NCI-H526 treated with DMSO at 0.1 percent for 48 hours (cell line): Measurements from ENCODE around the gene INHBB.

Experiments used
- DNase-seq: peaks from one replicate; lab custom pipeline; 2025; lab: John Stamatoyannopoulos, UW

INHBB gene

GRCh38 chr2:120341977-120342376 is 4.0 kb upstream of the INHBB start:
- DNase-seq = peak; percentile 93

GRCh38 chr2:120342446-120342845 is 3.5 kb upstream of the INHBB start:
- DNase-seq = peak; percentile 65

- no peak for DNase-seq
Measured at GRCh38 chr2:120343100-120343432, 2.9 kb upstream of the INHBB start.

GRCh38 chr2:120343433-120344105 is 2.4 kb upstream of the INHBB start:
- peak; percentile 85 for DNase-seq

- DNase-seq = peak; percentile 49
Measured at GRCh38 chr2:120344214-120344975, 1.5 kb upstream of the INHBB start.

GRCh38 chr2:120344976-120345581 is 857 bp upstream of the INHBB start:
- peak; percentile 49 for DNase-seq

GRCh38 chr2:120345608-120346007 is 328 bp upstream of the INHBB start:
- no peak for DNase-seq

- DNase-seq = peak; percentile 42
Measured at GRCh38 chr2:120346667-120347358, 877 bp downstream of the INHBB start.

- peak; percentile 33 for DNase-seq
Measured at GRCh38 chr2:120347396-120348060, 1.6 kb downstream of the INHBB start.

GRCh38 chr2:120348134-120348736 is 2.3 kb downstream of the INHBB start:
- DNase-seq = peak; percentile 52

- DNase-seq = no peak
Measured at GRCh38 chr2:120348737-120349439, 3.0 kb downstream of the INHBB start.

GRCh38 chr2:120349440-120349921 is 3.5 kb downstream of the INHBB start:
- DNase-seq = no peak

- DNase-seq = no peak
Measured at GRCh38 chr2:120350080-120350479, 4.1 kb downstream of the INHBB start.

- DNase-seq = no peak
Measured at GRCh38 chr2:120350801-120351320, 4.9 kb downstream of the INHBB start.

GRCh38 chr2:120352696-120353590 is 7.0 kb downstream of the INHBB start:
- no peak for DNase-seq

GRCh38 chr2:120353591-120353898 is 7.6 kb downstream of the INHBB start:
- no peak for DNase-seq

GRCh38 chr2:120353931-120354330 is 8.0 kb downstream of the INHBB start:
- no peak for DNase-seq

- no peak for DNase-seq
Measured at GRCh38 chr2:120354467-120354866, 8.5 kb downstream of the INHBB start.

- no peak for DNase-seq
Measured at GRCh38 chr2:120354935-120355779, 9.2 kb downstream of the INHBB start.
